Activated CD4-positive, alpha-beta T cell treated with anti-CD3 and anti-CD28 coated beads for 36 hours (primary cell): ENCODE data around the gene PRDM5. TPM values are rescaled to one million over a fixed set of nuclear protein-coding genes. Genes with fewer than 3 reads are reported as not detected.

Experiments used
- ATAC-seq: fragments of 200-7000 bp; cut with Tn5 transposase; one replicate; pipeline ENCODE4 v1.10.0; 2021; ENCODE audit warnings: mild to moderate bottlenecking, moderate library complexity
- CTCF ChIA-PET: fragments of 350-600 bp; sonication (Branson Sonifier 250); formaldehyde crosslinking; loops from one replicate; lab custom pipeline; 2021; ENCODE audit warnings: antibody characterized with exemption; lab: Charles Lee
- POLR2A ChIA-PET: fragments of 350-600 bp; sonication (Branson Sonifier 250); formaldehyde crosslinking; loops from one replicate; lab custom pipeline; 2021; ENCODE audit warnings: antibody characterized with exemption, inconsistent platforms; lab: Charles Lee
- DNase-seq: peaks from one replicate; pipeline ENCODE4 v3.0.0-alpha.2; 2020
- H3K27ac Mint-ChIP-seq: one replicate; pipeline ENCODE4 v1.8.0; 2021; ENCODE audit warnings: mixed read lengths
- H3K27me3 Mint-ChIP-seq: one replicate; pipeline ENCODE4 v1.8.0; 2021; ENCODE audit warnings: mixed read lengths
- H3K36me3 Mint-ChIP-seq: one replicate; pipeline ENCODE4 v1.8.0; 2021; ENCODE audit warnings: low read depth, mixed read lengths
- H3K4me1 Mint-ChIP-seq: one replicate; pipeline ENCODE4 v1.8.0; 2021; ENCODE audit warnings: mixed read lengths
- H3K4me3 Mint-ChIP-seq: one replicate; pipeline ENCODE4 v1.8.0; 2021; ENCODE audit warnings: mild to moderate bottlenecking, moderate library complexity, mixed read lengths
- H3K9me3 Mint-ChIP-seq: one replicate; pipeline ENCODE4 v1.8.0; 2021; ENCODE audit warnings: low read depth, mixed read lengths
- intact Hi-C, 2 experiments: fragments of 100-400 bp; cut with DNase I in 1 of 2; cut with micrococcal nuclease in 1 of 2; formaldehyde crosslinking; loops; one replicate each; pipeline versions ENCODE4 v1.14.2 to v1.15.1; 2022 to 2024; cut with DNase I, micrococcal nuclease
- total RNA-seq, 2 experiments: library from RNA; stranded (reverse); gene quantifications; one replicate each; pipeline ENCODE4 v1.2.3, GENCODE V29; 2021

Gene PRDM5
- total RNA-seq, 2 experiments from 2014 or later = 0.05 TPM; not detected in 1

DNA sequence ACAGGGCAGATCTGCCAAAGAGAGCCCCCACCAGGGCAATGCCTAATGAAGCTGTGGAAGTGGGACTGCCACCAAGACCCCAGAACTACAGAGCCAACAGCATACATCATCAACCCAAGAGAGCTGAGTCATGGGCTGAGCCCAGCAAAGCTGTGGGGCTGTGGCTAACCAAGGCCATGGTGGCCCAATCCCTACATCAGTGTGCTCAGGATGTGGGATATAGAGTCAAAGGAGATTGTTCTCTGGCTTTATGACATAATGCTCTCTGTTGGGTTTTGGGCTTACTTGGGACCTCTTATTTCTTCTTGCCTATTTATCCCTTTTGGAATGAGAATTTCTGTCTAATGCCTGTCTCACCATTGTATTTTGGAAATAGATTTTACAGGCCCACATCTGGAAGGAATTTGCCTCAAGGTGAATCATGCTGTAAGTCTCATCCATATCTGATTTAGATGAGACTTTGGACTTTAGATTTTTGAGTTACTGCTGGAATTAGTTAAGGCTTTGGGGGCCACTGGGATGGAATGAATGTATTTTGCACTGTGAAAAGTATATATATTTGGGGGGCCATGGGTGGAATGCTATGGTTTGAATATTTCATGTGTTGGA, 5.4 kb upstream of the PRDM5 start:
- CTCF ChIA-PET = no interaction called here
- POLR2A ChIA-PET = no interaction called here
- DNase-seq = no peak

DNA sequence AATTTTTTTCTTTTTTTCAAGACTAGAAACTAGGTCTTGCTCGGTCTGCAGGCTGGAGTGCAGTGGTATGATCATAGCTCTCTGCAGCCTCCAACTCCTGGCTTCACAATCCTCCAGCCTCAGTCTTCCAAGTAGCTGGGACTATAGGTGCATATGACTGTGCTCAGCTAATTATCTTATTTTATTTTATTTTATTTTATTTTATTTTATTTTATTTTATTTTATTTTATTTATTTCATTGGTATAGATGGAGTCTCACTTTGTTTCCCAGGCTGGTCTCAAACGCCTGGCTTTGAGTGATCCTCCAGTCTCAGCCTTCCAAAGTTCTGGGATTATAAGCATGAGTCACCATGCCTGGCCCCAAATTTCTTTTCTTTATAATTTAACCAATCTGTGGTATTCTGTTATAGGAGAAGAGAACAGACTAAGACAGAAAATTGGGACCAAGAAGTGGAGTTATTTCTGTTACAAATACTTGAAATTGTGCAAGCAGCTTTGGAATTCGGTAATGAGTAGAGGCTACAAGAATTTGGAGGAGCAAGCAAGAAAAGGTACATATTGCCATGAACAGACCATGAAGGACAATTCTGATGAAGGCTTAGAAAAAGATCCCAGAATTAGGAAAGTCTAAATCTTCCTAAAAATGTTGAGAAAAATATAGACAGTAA, 4.0 kb upstream of the PRDM5 start:
- POLR2A ChIA-PET = no interaction called here
- Mint-ChIP-seq H3K36me3 (no peaks in the 10 kb centered on the region), H3K4me1 (peaks cover 9% of the 10 kb centered on the region), H3K9me3 (no peaks in the 10 kb centered on the region), H3K4me3 (no peak overlapping the region), H3K27ac (no peak overlapping the region), H3K27me3 (peaks cover 33% of the 10 kb centered on the region)
- no peak for DNase-seq
- CTCF ChIA-PET = no interaction called here
- ATAC-seq = no peak
- intact Hi-C loops = loop anchor here in 1 of 2 experiments (10.0 kb wide), 1 partner anchor 148 kb away; the partner anchor contains the start of gene NDNF

More for the DNA sequence above, 5.4 kb upstream of the PRDM5 start:
- no peaks in the 10 kb centered on the region for H3K9me3 Mint-ChIP-seq
- intact Hi-C loops = loop anchor here in 1 of 2 experiments (10.0 kb wide), 1 partner anchor 147 kb away; the partner anchor contains the start of gene NDNF
- H3K4me3 Mint-ChIP-seq = no peak overlapping the region
- H3K27me3 Mint-ChIP-seq = peaks cover 28% of the 10 kb centered on the region
- no peak for ATAC-seq
- no peaks in the 10 kb centered on the region for H3K36me3 Mint-ChIP-seq
- H3K4me1 Mint-ChIP-seq = peaks cover 5% of the 10 kb centered on the region
- H3K27ac Mint-ChIP-seq = no peak overlapping the region

DNA sequence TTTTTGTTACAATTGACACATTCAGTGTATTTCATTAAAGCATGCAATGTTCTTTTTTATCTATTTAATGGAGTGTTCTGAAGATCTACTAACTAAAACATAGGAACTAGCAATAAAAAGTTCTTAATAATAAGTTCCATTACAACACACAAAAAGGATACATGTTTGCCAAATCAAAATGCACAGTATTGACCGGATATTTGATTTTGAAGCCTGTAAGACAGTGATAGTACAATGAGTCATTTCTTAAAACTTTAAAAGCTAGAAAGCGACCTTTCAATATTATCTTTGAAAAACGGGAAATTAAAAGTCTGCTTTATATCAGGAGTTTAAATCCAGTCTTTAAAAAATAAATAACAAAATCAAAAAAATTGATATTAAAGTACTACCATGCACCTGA, 2.4 kb upstream of the PRDM5 start:
- H3K9me3 Mint-ChIP-seq = no peaks in the 10 kb centered on the region
- ChIA-PET CTCF (no interaction called here), POLR2A (no interaction called here)
- ATAC-seq (no peak), DNase-seq (no peak)
- peaks cover 12% of the 10 kb centered on the region for H3K4me1 Mint-ChIP-seq
- intact Hi-C loops = loop anchor here (5.0 to 10.0 kb wide), 3 partner anchors 52 to 150 kb away; partner anchors contain the start of gene NDNF (in 1 of the 2)
- no peak overlapping the region for H3K27ac Mint-ChIP-seq
- peaks cover 35% of the 10 kb centered on the region for H3K27me3 Mint-ChIP-seq
- H3K4me3 Mint-ChIP-seq = no peak overlapping the region
- H3K36me3 Mint-ChIP-seq = no peaks in the 10 kb centered on the region

DNA sequence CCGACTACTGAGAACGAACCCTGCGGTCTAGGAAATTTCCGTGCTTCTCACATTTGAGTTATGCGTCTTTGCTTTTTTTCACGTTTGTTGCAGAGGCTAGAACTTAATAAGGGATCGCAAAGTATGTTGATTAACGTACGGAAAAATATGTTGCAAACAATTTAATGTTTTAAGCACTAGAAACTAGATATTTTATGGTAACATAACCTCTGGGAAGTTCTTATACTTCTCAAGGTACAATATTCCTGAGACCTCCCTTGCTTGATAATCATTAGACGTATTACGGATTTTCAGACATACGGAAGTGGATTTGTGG, 639 bp upstream of the PRDM5 start:
- POLR2A ChIA-PET = no interaction called here
- H3K4me3 Mint-ChIP-seq = peak overlapping the region; percentile 65
- H3K9me3 Mint-ChIP-seq = no peaks in the 10 kb centered on the region
- peaks cover 33% of the 10 kb centered on the region for H3K27me3 Mint-ChIP-seq
- intact Hi-C loops = loop anchor here (1.0 to 10.0 kb wide), 6 partner anchors 31 to 174 kb away; partner anchors contain the start of gene NDNF (in 1 of the 2)
- CTCF ChIA-PET = no interaction called here
- ATAC-seq = no peak
- H3K4me1 Mint-ChIP-seq = peaks cover 17% of the 10 kb centered on the region
- no peak for DNase-seq
- no peak overlapping the region for H3K27ac Mint-ChIP-seq
- no peaks in the 10 kb centered on the region for H3K36me3 Mint-ChIP-seq

DNA sequence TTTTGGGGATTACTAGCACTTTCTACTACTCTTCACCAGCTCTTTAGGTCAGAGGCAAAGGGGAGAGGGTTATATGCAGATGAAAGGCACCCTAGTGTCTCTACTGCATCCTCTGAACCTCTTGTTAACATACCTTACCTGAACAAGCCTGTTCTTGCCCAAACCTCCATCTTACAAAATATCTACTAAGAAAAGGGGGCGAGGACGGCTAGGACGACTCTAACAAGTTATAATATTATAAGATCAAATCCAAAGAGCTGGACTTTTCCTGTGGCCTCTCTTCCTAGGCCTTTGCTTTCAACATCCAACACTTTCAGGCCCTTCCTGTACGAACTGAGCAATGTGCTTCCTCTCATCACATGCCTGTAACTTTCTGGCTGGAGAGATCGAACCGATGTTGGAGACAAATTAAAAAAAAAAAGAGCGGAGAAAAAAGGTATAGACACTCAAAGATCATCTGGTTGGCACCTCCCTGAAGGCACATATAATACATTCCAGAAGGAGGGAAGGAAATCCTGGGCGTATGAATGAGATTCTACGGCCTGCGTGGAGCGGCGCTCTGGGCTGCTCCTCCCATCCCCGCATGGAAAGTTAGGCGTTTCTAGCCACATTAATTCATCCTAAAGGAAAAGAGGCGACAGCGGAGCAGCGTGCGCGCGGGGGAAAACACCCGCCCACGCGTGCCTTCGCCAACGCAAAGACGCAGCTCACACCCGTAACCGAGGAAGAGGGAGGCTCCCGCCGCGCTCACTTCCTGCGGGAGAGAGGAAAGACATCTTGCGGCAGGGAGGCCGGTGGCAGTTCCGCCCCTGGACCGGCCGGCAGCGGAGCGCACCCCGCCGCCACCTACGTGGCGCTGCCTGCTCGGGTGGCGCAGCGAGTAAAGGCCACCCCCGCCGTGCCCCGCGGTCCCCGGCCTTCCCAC, 808 bp downstream of the PRDM5 start:
- Mint-ChIP-seq H3K27ac (peak overlapping the region; percentile 28), H3K4me1 (peaks cover 17% of the 10 kb centered on the region), H3K36me3 (no peaks in the 10 kb centered on the region), H3K4me3 (peak overlapping the region; percentile 74), H3K9me3 (no peaks in the 10 kb centered on the region), H3K27me3 (peaks cover 32% of the 10 kb centered on the region)
- CTCF ChIA-PET = interaction anchor here (1.2 to 1.3 kb wide), 2 partner anchors 12 to 27 kb away, joined by 3 read pairs; no protein-coding TSS in a partner anchor
- DNase-seq (peak; percentile 56), ATAC-seq (peak; percentile 55)
- POLR2A ChIA-PET = no interaction called here
- intact Hi-C loops = loop anchor here (2.0 to 10.0 kb wide), 5 partner anchors 56 to 175 kb away; partner anchors contain the start of gene NDNF (in 1 of the 2)

DNA sequence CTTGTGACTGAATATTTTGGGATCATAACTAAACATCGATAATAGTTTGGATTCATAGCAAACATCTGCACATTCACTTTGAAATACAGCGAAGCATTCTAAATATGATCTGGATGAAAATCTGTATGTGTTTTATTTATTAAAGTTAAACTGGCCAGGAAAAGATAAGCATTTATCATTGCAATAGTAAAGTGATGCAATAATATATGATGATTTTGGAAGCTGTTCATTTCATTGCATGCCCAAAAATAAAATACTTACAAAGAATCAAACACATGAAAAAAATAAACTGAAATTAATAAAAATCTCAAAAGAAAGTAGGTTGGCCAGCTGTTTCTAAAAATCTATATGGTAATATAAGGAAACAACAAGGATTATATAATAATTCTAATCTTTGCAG, 1.9 kb downstream of the PRDM5 start:
- no peaks in the 10 kb centered on the region for H3K9me3 Mint-ChIP-seq
- ChIA-PET CTCF (interaction anchor here (1.2 to 1.3 kb wide), 3 partner anchors 11 to 272 kb away, joined by 3 read pairs; no protein-coding TSS in a partner anchor), POLR2A (no interaction called here)
- intact Hi-C loops = loop anchor here (5.0 to 10.0 kb wide), 3 partner anchors 57 to 154 kb away; partner anchors contain the start of gene NDNF (in 1 of the 2)
- peaks cover 31% of the 10 kb centered on the region for H3K27me3 Mint-ChIP-seq
- H3K27ac Mint-ChIP-seq = no peak overlapping the region
- H3K4me1 Mint-ChIP-seq = peaks cover 17% of the 10 kb centered on the region
- H3K4me3 Mint-ChIP-seq = no peak overlapping the region
- DNase-seq (no peak), ATAC-seq (no peak)
- H3K36me3 Mint-ChIP-seq = no peaks in the 10 kb centered on the region

DNA sequence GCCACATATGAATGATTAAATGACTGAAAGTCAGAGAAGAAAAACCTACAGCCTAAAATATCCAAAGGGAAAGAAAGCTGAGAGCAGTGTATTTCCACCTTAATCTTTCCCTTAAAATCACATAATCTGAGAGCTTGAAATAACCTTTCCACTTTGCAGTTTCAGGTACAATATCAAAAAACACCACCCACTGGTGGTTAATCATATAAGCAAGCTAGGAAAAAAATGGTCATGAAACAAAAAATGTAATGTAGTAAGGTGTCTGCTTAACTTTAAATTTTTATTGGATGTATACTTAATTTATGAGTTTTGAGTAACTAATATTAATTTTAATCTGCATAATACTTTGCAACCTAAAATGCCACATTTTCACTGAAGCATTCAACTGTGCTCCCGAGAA, 3.2 kb downstream of the PRDM5 start:
- Mint-ChIP-seq H3K27ac (no peak overlapping the region), H3K4me1 (peaks cover 17% of the 10 kb centered on the region), H3K36me3 (no peaks in the 10 kb centered on the region), H3K27me3 (peaks cover 28% of the 10 kb centered on the region), H3K9me3 (no peaks in the 10 kb centered on the region), H3K4me3 (no peak overlapping the region)
- CTCF ChIA-PET = interaction anchor here (0.8 to 1.3 kb wide), 6 partner anchors 9 to 850 kb away, joined by 3 to 4 read pairs (median 3); no protein-coding TSS in a partner anchor
- intact Hi-C loops = loop anchor here in 1 of 2 experiments (5.0 kb wide), 1 partner anchor 847 kb away; no protein-coding TSS in a partner anchor
- POLR2A ChIA-PET = interaction anchor here (0.6 to 0.7 kb wide), 2 partner anchors 85 to 1534 kb away, joined by 3 to 4 read pairs; no protein-coding TSS in a partner anchor
- ATAC-seq (no peak), DNase-seq (no peak)

DNA sequence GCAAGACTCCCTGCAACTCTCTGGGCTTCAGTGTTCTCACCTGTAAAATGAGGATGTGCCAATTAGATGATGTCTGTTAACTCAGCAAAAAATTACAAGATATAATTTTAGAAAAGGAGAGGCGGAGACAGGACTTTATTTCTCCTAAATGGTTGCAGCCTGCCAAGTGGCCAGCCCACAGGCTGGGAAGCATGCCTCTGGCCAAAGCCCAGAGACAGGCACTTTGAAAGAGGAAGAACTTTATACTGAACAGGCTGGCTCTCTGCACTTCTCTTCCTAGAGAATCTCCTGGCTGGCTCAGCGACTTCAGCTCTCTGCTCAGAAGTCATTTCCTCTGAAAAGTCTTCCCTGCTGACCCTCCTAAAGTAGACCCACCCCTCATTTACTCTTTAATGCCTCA, 3.7 kb downstream of the PRDM5 start:
- H3K9me3 Mint-ChIP-seq = no peaks in the 10 kb centered on the region
- DNase-seq (no peak), ATAC-seq (no peak)
- no peaks in the 10 kb centered on the region for H3K36me3 Mint-ChIP-seq
- intact Hi-C loops = loop anchor here in 1 of 2 experiments (5.0 kb wide), 1 partner anchor 846 kb away; no protein-coding TSS in a partner anchor
- ChIA-PET POLR2A (interaction anchor here (0.6 to 0.7 kb wide), 2 partner anchors 84 to 1533 kb away, joined by 3 to 4 read pairs; no protein-coding TSS in a partner anchor), CTCF (interaction anchor here (0.5 to 1.3 kb wide), 8 partner anchors 9 to 850 kb away, joined by 3 to 4 read pairs (median 3); no protein-coding TSS in a partner anchor)
- H3K27me3 Mint-ChIP-seq = peaks cover 23% of the 10 kb centered on the region
- H3K4me1 Mint-ChIP-seq = peaks cover 17% of the 10 kb centered on the region
- no peak overlapping the region for H3K4me3 Mint-ChIP-seq
- no peak overlapping the region for H3K27ac Mint-ChIP-seq

DNA sequence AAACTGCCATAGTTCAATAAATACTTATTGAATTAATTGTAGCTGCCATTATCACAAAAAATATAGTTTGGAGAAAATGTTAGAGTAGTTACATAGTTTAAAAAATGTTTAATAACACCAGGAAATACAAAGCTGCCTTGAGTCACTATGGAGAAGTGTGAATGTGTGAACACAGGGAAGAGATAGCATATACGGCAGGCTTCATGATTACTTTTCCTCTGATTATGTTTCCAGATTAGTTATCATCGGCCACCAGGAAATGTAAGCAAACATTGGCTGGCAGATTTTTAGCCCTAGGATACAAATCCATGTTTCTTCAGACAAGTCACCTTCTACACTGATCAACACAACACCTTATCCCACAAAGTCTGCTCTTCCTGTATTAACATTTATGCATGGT, 4.4 kb downstream of the PRDM5 start:
- POLR2A ChIA-PET = no interaction called here
- Mint-ChIP-seq H3K27ac (no peak overlapping the region), H3K4me1 (peaks cover 14% of the 10 kb centered on the region), H3K9me3 (no peaks in the 10 kb centered on the region), H3K36me3 (no peaks in the 10 kb centered on the region), H3K4me3 (no peak overlapping the region), H3K27me3 (peaks cover 16% of the 10 kb centered on the region)
- CTCF ChIA-PET = interaction anchor here (0.5 to 0.9 kb wide), 2 partner anchors 264 to 453 kb away, joined by 3 read pairs; no protein-coding TSS in a partner anchor
- intact Hi-C loops = loop anchor here in 1 of 2 experiments (5.0 kb wide), 1 partner anchor 846 kb away; no protein-coding TSS in a partner anchor
- DNase-seq = no peak
- no peak for ATAC-seq

DNA sequence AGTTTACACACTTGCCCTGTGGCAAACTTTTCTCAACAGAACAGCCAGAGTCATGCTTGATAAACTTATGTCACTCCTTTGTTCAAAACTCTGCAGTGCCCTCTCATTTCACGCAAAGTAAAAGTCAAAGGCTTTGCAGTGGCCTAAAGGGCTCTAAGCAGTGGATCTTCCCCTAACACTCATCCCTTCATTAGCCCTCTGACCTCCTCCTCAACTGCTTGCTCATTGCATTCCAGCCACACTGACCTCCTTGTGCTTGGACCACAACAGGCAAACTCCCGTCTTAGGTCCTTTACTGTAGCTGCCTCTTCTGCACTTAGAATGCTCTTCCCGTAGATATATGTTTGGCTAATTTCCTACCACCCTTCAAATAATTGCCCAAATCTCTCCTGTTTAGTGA, 5.6 kb downstream of the PRDM5 start:
- no peak for ATAC-seq
- CTCF ChIA-PET = no interaction called here
- intact Hi-C loops = loop anchor here in 1 of 2 experiments (5.0 kb wide), 1 partner anchor 845 kb away; no protein-coding TSS in a partner anchor
- H3K27ac Mint-ChIP-seq = no peak overlapping the region
- H3K4me1 Mint-ChIP-seq = peaks cover 12% of the 10 kb centered on the region
- POLR2A ChIA-PET = no interaction called here
- peaks cover 16% of the 10 kb centered on the region for H3K27me3 Mint-ChIP-seq
- H3K4me3 Mint-ChIP-seq = no peak overlapping the region
- no peaks in the 10 kb centered on the region for H3K9me3 Mint-ChIP-seq
- no peaks in the 10 kb centered on the region for H3K36me3 Mint-ChIP-seq
- DNase-seq = no peak
